KOPT-K1 (cell line): ENCODE data around the gene TBC1D1.

ENCODE experiments used
- H3K27ac ChIP-seq: fragments of 200-600 bp; sonication (generic); 2 replicates; pipeline ENCODE4 v1.5.1; 2016; ENCODE audit warnings: antibody characterized with exemption, mild to moderate bottlenecking, low read depth, low read length; ENCODE audit not compliant: poor library complexity, severe bottlenecking
- H3K36me3 ChIP-seq: fragments of 200-600 bp; sonication (generic); 2 replicates; pipeline ENCODE4 v1.5.1; 2017; ENCODE audit warnings: antibody characterized with exemption, mild to moderate bottlenecking, low read length, moderate library complexity; ENCODE audit not compliant: insufficient read depth
- H3K9me3 ChIP-seq: fragments of 200-600 bp; sonication (generic); 2 replicates; pipeline ENCODE4 v1.5.1; 2017; ENCODE audit warnings: antibody characterized with exemption, low read length, mild to moderate bottlenecking; ENCODE audit not compliant: insufficient read depth, poor library complexity, severe bottlenecking

Gene TBC1D1

DNA sequence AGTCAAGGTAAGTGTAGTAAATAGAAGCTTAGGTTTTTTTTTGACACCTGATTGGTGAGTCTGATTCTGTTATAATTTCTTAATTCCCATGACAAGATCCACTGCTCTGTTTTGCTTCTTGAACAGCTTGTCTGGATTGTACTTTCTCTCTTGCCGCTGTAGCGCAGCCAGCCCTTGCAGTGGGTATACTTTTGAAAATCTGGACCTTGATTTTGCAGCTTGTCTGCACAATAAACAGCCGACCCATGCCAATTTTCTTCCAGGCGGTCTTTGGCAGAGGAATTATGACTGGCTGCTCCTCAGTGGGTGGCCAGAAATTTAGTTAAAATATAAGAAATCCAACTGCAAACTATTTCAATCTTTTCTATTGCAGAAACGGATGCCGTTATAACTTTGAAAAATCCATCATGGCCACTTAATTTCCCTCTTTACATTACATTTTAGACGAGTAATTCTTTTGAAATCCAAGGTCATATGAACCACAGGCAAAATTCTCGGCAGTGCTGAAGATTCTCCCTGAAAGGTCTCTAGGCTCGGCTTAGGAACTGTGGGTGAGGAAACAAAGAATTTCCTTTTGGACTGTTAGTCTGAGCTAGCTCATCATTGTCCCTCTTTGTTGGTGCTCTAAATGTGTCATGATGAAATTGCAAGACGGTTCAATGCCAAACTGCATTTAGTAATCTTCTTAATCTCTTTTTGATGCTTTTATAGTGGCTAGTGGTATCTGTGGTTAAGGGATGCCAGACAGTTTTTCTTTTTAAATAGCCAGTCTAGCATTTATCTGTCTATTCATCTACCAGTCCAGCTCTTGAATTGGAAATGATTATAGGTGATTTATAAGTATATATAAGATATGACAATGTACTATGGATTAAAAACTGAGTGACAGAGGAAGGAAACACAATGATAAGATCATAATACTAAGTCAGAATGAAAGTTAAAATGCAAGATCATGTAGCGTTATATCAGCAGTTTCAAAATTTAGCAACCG lies 37.8 kb downstream of the TBC1D1 start:
- H3K27ac ChIP-seq = no peak overlapping the region
- H3K9me3 ChIP-seq = no peaks in the 10 kb centered on the region

GRCh38 chr4:37934096-37934495 lies 43.2 kb downstream of the TBC1D1 start:
- Histone ChIP-seq H3K9me3 (no peaks in the 10 kb centered on the region), H3K27ac (no peak overlapping the region), H3K36me3 (peaks cover 4% of the 10 kb centered on the region; the same call in 1 of the 2 replicates)

More for the DNA sequence above, 37.8 kb downstream of the TBC1D1 start:
- H3K36me3 ChIP-seq = peaks cover 4% of the 10 kb centered on the region; the same call in 1 of the 2 replicates

DNA sequence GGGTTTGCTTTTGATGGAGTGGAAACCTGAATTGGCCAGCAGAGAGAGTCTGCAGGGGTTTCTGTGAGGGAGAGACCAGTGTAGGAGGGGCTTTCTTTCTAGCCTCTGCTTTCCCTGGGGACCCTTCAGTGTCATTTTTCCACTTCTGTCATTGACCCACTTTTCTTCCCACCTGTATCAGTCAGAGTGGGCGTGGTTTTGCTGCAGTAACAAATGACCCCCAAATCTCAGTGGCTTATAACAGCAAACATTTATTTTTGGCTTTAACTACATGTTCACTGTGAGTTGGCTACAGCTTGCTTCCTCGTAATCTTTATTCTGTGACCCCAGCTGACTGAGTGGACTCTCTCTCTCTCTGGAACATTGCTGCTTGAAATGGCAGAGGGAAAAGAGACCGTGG lies 43.7 kb downstream of the TBC1D1 start:
- no peaks in the 10 kb centered on the region for H3K9me3 ChIP-seq
- peaks cover 4% of the 10 kb centered on the region; the same call in 1 of the 2 replicates for H3K36me3 ChIP-seq
- H3K27ac ChIP-seq = no peak overlapping the region

DNA sequence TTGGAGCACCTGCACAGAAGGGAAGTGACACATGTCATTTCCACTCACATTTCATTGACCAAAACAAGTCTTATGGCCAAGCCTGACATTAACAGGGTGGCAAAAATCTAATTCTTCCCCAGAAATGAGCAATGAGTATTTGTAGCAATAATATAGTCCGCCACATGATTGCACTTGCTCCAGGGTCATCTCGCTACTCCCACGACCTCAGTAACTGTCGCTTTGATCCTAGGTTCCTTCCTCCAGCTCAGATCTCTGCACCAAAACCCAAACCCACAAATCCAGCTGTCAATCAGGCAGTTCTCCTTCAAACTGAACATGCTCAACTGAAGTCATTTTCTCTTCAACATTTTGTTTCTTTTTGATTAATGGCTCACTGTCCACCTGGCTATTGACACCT lies 44.1 kb downstream of the TBC1D1 start:
- Histone ChIP-seq H3K27ac (no peak overlapping the region), H3K36me3 (peaks cover 4% of the 10 kb centered on the region; the same call in 1 of the 2 replicates)

DNA sequence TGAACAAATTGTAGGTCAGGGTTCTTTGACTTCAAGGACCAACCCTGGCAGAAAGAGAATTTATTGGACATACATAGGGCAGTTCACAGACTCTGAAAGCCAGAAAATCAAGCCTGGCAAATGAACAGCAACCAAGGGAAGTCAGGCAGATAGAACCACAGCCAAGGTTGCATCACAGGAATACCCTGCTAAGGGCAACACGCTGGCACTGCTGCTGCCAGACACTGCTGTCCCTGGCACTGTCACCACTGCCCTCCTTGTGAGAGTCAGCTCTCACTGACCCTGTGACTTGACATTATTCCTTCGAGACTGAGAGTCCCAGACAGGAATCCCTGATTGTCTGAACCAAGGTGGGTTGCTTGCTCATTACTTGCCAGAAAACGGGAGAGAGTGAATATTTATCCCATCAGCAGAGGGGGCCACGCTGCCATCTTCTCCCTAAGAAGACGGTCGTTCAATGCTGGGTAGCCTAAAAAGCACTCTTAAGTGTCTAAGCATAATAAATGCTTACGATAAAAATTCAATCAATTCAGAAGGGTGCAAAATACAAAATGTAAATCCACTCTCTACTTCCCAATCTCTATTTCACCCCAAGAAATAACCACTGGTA lies 46.1 kb downstream of the TBC1D1 start:
- Histone ChIP-seq H3K9me3 (no peaks in the 10 kb centered on the region), H3K27ac (no peak overlapping the region)

More for the DNA sequence above, 44.1 kb downstream of the TBC1D1 start:
- no peaks in the 10 kb centered on the region for H3K9me3 ChIP-seq

DNA sequence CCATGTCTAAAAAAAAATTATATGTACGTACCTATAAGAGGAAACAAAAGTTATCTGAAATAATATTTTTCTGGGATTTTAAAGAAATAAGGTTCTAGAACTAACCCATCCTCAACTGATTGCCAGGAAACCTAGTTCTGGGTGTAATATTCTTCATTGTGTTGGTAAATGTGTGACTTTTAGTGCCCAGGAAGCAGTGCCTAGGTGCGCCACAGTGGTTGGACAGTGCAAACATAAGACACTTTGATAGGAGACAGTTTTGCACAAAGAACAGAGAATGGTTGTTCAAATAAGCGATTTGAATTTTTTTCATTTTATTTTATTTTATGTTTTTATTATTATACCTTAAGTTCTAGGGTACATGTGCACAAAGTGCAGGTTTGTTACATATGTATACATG lies 47.3 kb downstream of the TBC1D1 start:
- Histone ChIP-seq H3K36me3 (peaks cover 4% of the 10 kb centered on the region; the same call in 1 of the 2 replicates), H3K27ac (no peak overlapping the region), H3K9me3 (no peaks in the 10 kb centered on the region)

More for the DNA sequence above, 46.1 kb downstream of the TBC1D1 start:
- peaks cover 4% of the 10 kb centered on the region; the same call in 1 of the 2 replicates for H3K36me3 ChIP-seq

- Histone ChIP-seq H3K36me3 (no peaks in the 10 kb centered on the region), H3K9me3 (no peaks in the 10 kb centered on the region), H3K27ac (no peak overlapping the region)
These were observed 55.8 kb downstream of the TBC1D1 start for GRCh38 chr4:37946503-37947179.

DNA sequence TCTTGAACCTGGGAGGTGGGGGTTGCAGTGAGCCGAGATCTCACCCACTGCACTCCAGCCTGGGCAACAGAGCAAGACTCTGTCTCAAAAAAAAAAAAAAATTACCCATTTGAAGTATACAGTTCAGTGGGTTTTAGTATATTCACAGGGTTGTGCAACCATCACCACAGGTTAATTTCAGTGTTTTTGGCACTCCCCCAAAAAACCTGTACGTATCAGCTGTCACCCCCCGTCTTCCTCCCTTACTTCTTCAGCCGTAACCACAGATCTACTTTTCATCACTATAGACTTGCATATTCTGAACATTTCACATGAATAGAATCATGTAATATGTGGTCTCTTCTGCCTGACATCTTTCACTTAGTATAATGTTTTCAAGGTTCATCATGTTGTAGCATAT lies 57.7 kb downstream of the TBC1D1 start:
- Histone ChIP-seq H3K36me3 (peaks cover 6% of the 10 kb centered on the region; the same call in 1 of the 2 replicates), H3K27ac (no peak overlapping the region), H3K9me3 (no peaks in the 10 kb centered on the region)

GRCh38 chr4:37949636-37950426 lies 58.9 kb downstream of the TBC1D1 start:
- peaks cover 6% of the 10 kb centered on the region; the same call in 1 of the 2 replicates for H3K36me3 ChIP-seq

GRCh38 chr4:37951461-37952352 lies 60.8 kb downstream of the TBC1D1 start:
- Histone ChIP-seq H3K36me3 (peaks cover 6% of the 10 kb centered on the region; the same call in 1 of the 2 replicates), H3K9me3 (no peaks in the 10 kb centered on the region), H3K27ac (no peak overlapping the region)

More at GRCh38 chr4:37949636-37950426, 58.9 kb downstream of the TBC1D1 start:
- H3K27ac ChIP-seq = no peak overlapping the region
- no peaks in the 10 kb centered on the region for H3K9me3 ChIP-seq

GRCh38 chr4:37953156-37953555 lies 62.3 kb downstream of the TBC1D1 start:
- Histone ChIP-seq H3K27ac (no peak overlapping the region), H3K9me3 (no peaks in the 10 kb centered on the region), H3K36me3 (peaks cover 6% of the 10 kb centered on the region; the same call in 1 of the 2 replicates)

- no peak overlapping the region for H3K27ac ChIP-seq
- H3K36me3 ChIP-seq = peaks cover 6% of the 10 kb centered on the region; the same call in 1 of the 2 replicates
- no peaks in the 10 kb centered on the region for H3K9me3 ChIP-seq
These were observed 62.9 kb downstream of the TBC1D1 start for GRCh38 chr4:37953620-37954293.

DNA sequence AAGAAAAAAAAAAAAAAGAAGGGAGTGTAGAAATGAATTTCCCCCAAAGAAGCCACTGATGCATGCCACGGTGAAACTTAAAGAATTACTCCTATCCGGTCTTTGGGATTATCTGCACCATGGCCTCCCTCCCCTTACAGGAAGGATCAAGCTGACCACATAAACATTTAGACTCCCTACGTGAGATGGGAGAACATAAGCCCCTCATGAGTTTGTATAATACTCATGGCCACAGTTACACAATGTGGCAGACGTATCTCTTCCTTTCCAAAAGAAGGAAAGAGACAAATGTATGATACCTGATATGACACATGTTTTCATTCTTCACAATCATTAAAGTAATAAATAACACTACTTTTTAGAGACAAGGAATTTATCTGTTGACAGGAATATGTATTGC lies 66.1 kb downstream of the TBC1D1 start:
- H3K9me3 ChIP-seq = no peaks in the 10 kb centered on the region
- no peak overlapping the region for H3K27ac ChIP-seq
- H3K36me3 ChIP-seq = peaks cover 4% of the 10 kb centered on the region; the same call in 1 of the 2 replicates
